ENCODE results near the gene RNPEPL1. TPM values are rescaled to one million over a fixed set of nuclear protein-coding genes. Genes with fewer than 3 reads are reported as not detected.

Gene RNPEPL1
- total and polyA plus RNA-seq, 10 of the 15 experiments (the other 5 are each of a cell fraction or from before 2014, with no cell fraction given) = 0.24 to 49.5 (median 6.8) TPM

- H4K20me1 ChIP-seq (ENCODE audit: control insufficient read depth, insufficient read depth) = no peaks in the 10 kb centered on the region
- no peak for ATAC-seq
- ChIA-PET RAD21 (ENCODE audit: unreplicated experiment) (no interaction called here), SMC1A (ENCODE audit: uncharacterized antibody, unreplicated experiment) (no interaction called here), CTCF (interaction anchor here (0.9 kb wide), 1 partner anchor 31 kb away, joined by 4 read pairs; no protein-coding TSS in a partner anchor), POLR2A (no interaction called here)
- no peaks in the 10 kb centered on the region for H3K27me3 ChIP-seq (replicated peaks in 1 of 2; ENCODE audit: control insufficient read depth in 2 of 2, insufficient read depth in 2 of 2, low read length in 1 of 2)
- H3K9ac ChIP-seq (ENCODE audit: control insufficient read depth, insufficient read depth, low read length) = no peak overlapping the region
- BruUV-seq (replicated peaks) = no TSS peak
- FAIRE-seq = no peak
- H3K79me2 ChIP-seq (ENCODE audit: control insufficient read depth, insufficient read depth, low read length) = no peaks in the 10 kb centered on the region
- TF ChIP-seq ZNF687 (IDR thresholded peaks at IDR 0.05) = no peak
- TF ChIP-seq RCOR1 (conservative IDR thresholded peaks at IDR 0.05; ENCODE audit: low read depth, low read length) = no peak
- no peak for TF ChIP-seq TCF7 (IDR thresholded peaks at IDR 0.05; ENCODE audit: borderline replicate concordance)
- no peak for TF ChIP-seq BHLHE40 (IDR thresholded peaks at IDR 0.05; ENCODE audit: borderline replicate concordance in 1 of 2, low read depth in 2 of 2, low read length in 1 of 2)
- TF ChIP-seq BCL3 (IDR thresholded peaks at IDR 0.05; ENCODE audit: borderline replicate concordance, insufficient read depth, low read depth, low read length, poor library complexity, severe bottlenecking) = no peak
- no peak for TF ChIP-seq PAX5 (IDR thresholded peaks at IDR 0.05; ENCODE audit: borderline replicate concordance, low read depth, low read length)
- no peak for TF ChIP-seq ZNF622 (IDR thresholded peaks at IDR 0.05)
- TF ChIP-seq PRDM15 (CRISPR knock-in tag; IDR thresholded peaks at IDR 0.05) = no peak
- TF ChIP-seq LARP7 (IDR thresholded peaks at IDR 0.05) = no peak
- TF ChIP-seq ATF7 (IDR thresholded peaks at IDR 0.05; ENCODE audit: low read depth) = no peak
- TF ChIP-seq FOXM1 (IDR thresholded peaks at IDR 0.05; ENCODE audit: low read depth, low read length) = no peak
- TF ChIP-seq CBFB (IDR thresholded peaks at IDR 0.05; ENCODE audit: low read depth) = no peak
- no peak for TF ChIP-seq FOS (IDR thresholded peaks at IDR 0.05; ENCODE audit: borderline replicate concordance, extremely low read depth, insufficient read length)
- TF ChIP-seq POLR2A (IDR thresholded peaks at IDR 0.05; ENCODE audit: low read depth, low read length) = no peak
- no peak for TF ChIP-seq EP300 (IDR thresholded peaks at IDR 0.05; ENCODE audit: borderline replicate concordance in 1 of 2, control insufficient read depth in 1 of 2, low read depth in 2 of 2, low read length in 2 of 2)
- H3K4me2 ChIP-seq (ENCODE audit: control insufficient read depth, insufficient read depth) = no peak overlapping the region
- H3K9me3 ChIP-seq (replicated peaks; ENCODE audit: control insufficient read depth, insufficient read depth, low read length) = peaks cover 13% of the 10 kb centered on the region; the same call in 2 of the 3 replicates
- no peak overlapping the region for H2AFZ ChIP-seq (ENCODE audit: control insufficient read depth, low read depth, low read length)
- in situ Hi-C loops (cut with MboI) (loop anchor here (25.0 kb wide), 1 partner anchor 316 kb away; no protein-coding TSS in a partner anchor), intact Hi-C loops (cut with micrococcal nuclease; ENCODE audit: unreplicated experiment) (no loop called here)
- WGBS (ENCODE audit: insufficient coverage, insufficient replicate concordance, low lambda C conversion rate, missing lambda C conversion rate) = 95% methylated on average over 10 of the region's 12 CpGs
- peaks cover 0 to under 1% of the 10 kb centered on the region in 2 experiments; a peak in 1 of 4 replicates for H3K36me3 ChIP-seq (ENCODE audit: control insufficient read depth in 2 of 2, insufficient read depth in 2 of 2, low read length in 1 of 2)
- H3K4me3 ChIP-seq = no peak overlapping the region
- no peaks in the 10 kb centered on the region for H3K4me1 ChIP-seq (ENCODE audit: control insufficient read depth, insufficient read depth, low read length)
- DNase-seq (ENCODE audit: low read depth, low spot score) = no peak
- H3K27ac ChIP-seq (ENCODE audit: control insufficient read depth, insufficient read depth) = no peak overlapping the region
These were observed 47.3 kb upstream of the RNPEPL1 start for GRCh38 chr2:240520974-240521350.

Measured in GM12878 (cell line).